HEK293 (cell line): ENCODE results near the gene PBX3.

Experiments
- CTCF ChIA-PET: fragments of 350-600 bp; formaldehyde crosslinking; extraction: SDS; loops from one replicate; lab custom pipeline; 2021; ENCODE audit warnings: antibody characterized with exemption; lab: Yijun Ruan, JAX
- POLR2A ChIA-PET: fragments of 300-600 bp; formaldehyde crosslinking; extraction: SDS; loops from one replicate; lab custom pipeline; 2020; ENCODE audit warnings: antibody characterized with exemption, inconsistent platforms; lab: Yijun Ruan, JAX
- H3K27ac ChIP-seq: fragments of 200-500 bp; sonication (Bioruptor generic); 2 replicates; pipeline ENCODE4 v1.5.1; 2014; ENCODE audit warnings: low read depth, low read length, control low read depth, inconsistent platforms; ENCODE audit errors: extremely low read depth
- H3K36me3 ChIP-seq, 2 experiments: fragments of 200-500 bp in 1 of 2; sonication (Bioruptor generic) in 1 of 2; 1 replicate in 1 of 2; 2 replicates in 1 of 2; pipeline ENCODE4 v1.5.1; 2014 to 2017; ENCODE audit warnings: inconsistent platforms in 2 of 2, low read length in 2 of 2; ENCODE audit not compliant: control insufficient read depth in 2 of 2, insufficient read depth in 1 of 2
- H3K4me1 ChIP-seq: fragments of 200-500 bp; sonication (Bioruptor generic); 2 replicates; pipeline ENCODE4 v1.5.1; 2014; ENCODE audit warnings: mild to moderate bottlenecking, low read length, inconsistent platforms; ENCODE audit not compliant: control insufficient read depth, insufficient read depth
- H3K4me3 ChIP-seq: 2 replicates; pipeline ENCODE4 v1.5.1; 2011; ENCODE audit warnings: low read depth, mild to moderate bottlenecking, control low read depth, low read length, moderate library complexity
- H3K9me3 ChIP-seq: fragments of 200-500 bp; sonication (Bioruptor generic); 2 replicates; pipeline ENCODE4 v1.5.1; 2014; ENCODE audit warnings: low read depth, low read length, inconsistent platforms; ENCODE audit not compliant: control insufficient read depth, insufficient read depth
- BCL11A ChIP-seq: fragments of 450-650 bp; formaldehyde crosslinking; IDR thresholded peaks from 2 replicates; pipeline ENCODE4 v1.5.1; 2016; ENCODE audit warnings: low read depth, missing biosample characterization, missing genetic modification characterization
- FEZF1 ChIP-seq: fragments of 450-650 bp; formaldehyde crosslinking; IDR thresholded peaks from 2 replicates; pipeline ENCODE4 v1.5.1; 2016; ENCODE audit warnings: missing biosample characterization, missing genetic modification characterization
- KLF16 ChIP-seq: fragments of 450-650 bp; formaldehyde crosslinking; IDR thresholded peaks from 2 replicates; pipeline ENCODE4 v1.5.1; 2017; ENCODE audit warnings: missing biosample characterization, missing genetic modification characterization
- OSR2 ChIP-seq: fragments of 450-650 bp; formaldehyde crosslinking; IDR thresholded peaks from 2 replicates; pipeline ENCODE4 v1.5.1; 2016; ENCODE audit warnings: missing biosample characterization, missing genetic modification characterization
- RBAK ChIP-seq: fragments of 450-650 bp; formaldehyde crosslinking; IDR thresholded peaks from 2 replicates; pipeline ENCODE4 v1.5.1; 2016; ENCODE audit warnings: missing biosample characterization, missing genetic modification characterization
- TRIM28 ChIP-seq: IDR thresholded peaks from 2 replicates; pipeline ENCODE4 v1.6.1; 2011; ENCODE audit warnings: low read length, control low read depth, borderline replicate concordance
- ZBTB17 ChIP-seq: fragments of 450-650 bp; formaldehyde crosslinking; IDR thresholded peaks from 2 replicates; pipeline ENCODE4 v1.5.1; 2016; ENCODE audit warnings: missing biosample characterization, missing genetic modification characterization
- ZBTB7A ChIP-seq: fragments of 450-650 bp; formaldehyde crosslinking; IDR thresholded peaks from 2 replicates; pipeline ENCODE4 v1.5.1; 2016; ENCODE audit warnings: low read depth, missing biosample characterization, missing genetic modification characterization
- ZNF214 ChIP-seq: fragments of 450-650 bp; formaldehyde crosslinking; IDR thresholded peaks from 2 replicates; pipeline ENCODE4 v1.5.1; 2017; ENCODE audit warnings: missing biosample characterization, mild to moderate bottlenecking, missing genetic modification characterization, borderline replicate concordance
- ZNF266 ChIP-seq: fragments of 450-650 bp; formaldehyde crosslinking; IDR thresholded peaks from 2 replicates; pipeline ENCODE4 v1.5.1; 2016; ENCODE audit warnings: missing biosample characterization, missing genetic modification characterization, low read depth
- ZNF292 ChIP-seq: fragments of 450-650 bp; formaldehyde crosslinking; IDR thresholded peaks from 2 replicates; pipeline ENCODE4 v1.5.1; 2016; ENCODE audit warnings: low read depth, missing biosample characterization, missing genetic modification characterization, borderline replicate concordance
- ZNF324 ChIP-seq: fragments of 450-650 bp; formaldehyde crosslinking; IDR thresholded peaks from 2 replicates; pipeline ENCODE4 v1.5.1; 2016; ENCODE audit warnings: missing biosample characterization, missing genetic modification characterization
- ZNF391 ChIP-seq: fragments of 450-650 bp; formaldehyde crosslinking; IDR thresholded peaks from 2 replicates; pipeline ENCODE4 v1.5.1; 2016; ENCODE audit warnings: low read depth, missing biosample characterization, missing genetic modification characterization, borderline replicate concordance
- ZNF48 ChIP-seq: fragments of 450-650 bp; formaldehyde crosslinking; IDR thresholded peaks from 2 replicates; pipeline ENCODE4 v1.5.1; 2016; ENCODE audit warnings: missing biosample characterization, missing genetic modification characterization
- ZNF521 ChIP-seq: fragments of 450-650 bp; formaldehyde crosslinking; IDR thresholded peaks from 2 replicates; pipeline ENCODE4 v1.5.1; 2017; ENCODE audit warnings: missing biosample characterization, mild to moderate bottlenecking, missing genetic modification characterization
- ZNF544 ChIP-seq: fragments of 450-650 bp; formaldehyde crosslinking; IDR thresholded peaks from 2 replicates; pipeline ENCODE4 v1.5.0; 2017; ENCODE audit warnings: missing biosample characterization, missing genetic modification characterization
- ZNF548 ChIP-seq: fragments of 450-650 bp; formaldehyde crosslinking; IDR thresholded peaks from 2 replicates; pipeline ENCODE4 v1.5.1; 2016; ENCODE audit warnings: missing biosample characterization, missing genetic modification characterization
- ZNF600 ChIP-seq: fragments of 450-650 bp; formaldehyde crosslinking; IDR thresholded peaks from 2 replicates; pipeline ENCODE4 v1.5.1; 2016; ENCODE audit warnings: missing biosample characterization, missing genetic modification characterization
- ZNF707 ChIP-seq: fragments of 450-650 bp; formaldehyde crosslinking; IDR thresholded peaks from 2 replicates; pipeline ENCODE4 v1.5.1; 2016; ENCODE audit warnings: missing biosample characterization, missing genetic modification characterization
- ZNF785 ChIP-seq: fragments of 450-650 bp; formaldehyde crosslinking; IDR thresholded peaks from 2 replicates; pipeline ENCODE4 v1.5.1; 2016; ENCODE audit warnings: missing biosample characterization, missing genetic modification characterization
- TF ChIP-seq, protein P1 (sequence below): fragments of 450-650 bp; formaldehyde crosslinking; IDR thresholded peaks from 2 replicates; pipeline ENCODE4 v1.5.1; 2017; ENCODE audit warnings: missing biosample characterization, missing genetic modification characterization
- TF ChIP-seq, protein P2 (sequence below): fragments of 450-650 bp; formaldehyde crosslinking; conservative IDR thresholded peaks from 2 replicates; pipeline ENCODE4 v1.5.1; 2016; ENCODE audit warnings: low read depth, missing biosample characterization, missing genetic modification characterization
- TF ChIP-seq, protein P3 (sequence below): fragments of 450-650 bp; formaldehyde crosslinking; IDR thresholded peaks from 2 replicates; pipeline ENCODE4 v1.5.1; 2016; ENCODE audit warnings: missing biosample characterization, missing genetic modification characterization
- TF ChIP-seq, protein P4 (sequence below): fragments of 450-650 bp; formaldehyde crosslinking; IDR thresholded peaks from 2 replicates; pipeline ENCODE4 v1.5.1; 2016; ENCODE audit warnings: missing biosample characterization, missing genetic modification characterization
- TF ChIP-seq, protein P5 (sequence below): fragments of 450-650 bp; formaldehyde crosslinking; IDR thresholded peaks from 2 replicates; pipeline ENCODE4 v1.5.1; 2016; ENCODE audit warnings: missing biosample characterization, missing genetic modification characterization

The PBX3 gene

DNA sequence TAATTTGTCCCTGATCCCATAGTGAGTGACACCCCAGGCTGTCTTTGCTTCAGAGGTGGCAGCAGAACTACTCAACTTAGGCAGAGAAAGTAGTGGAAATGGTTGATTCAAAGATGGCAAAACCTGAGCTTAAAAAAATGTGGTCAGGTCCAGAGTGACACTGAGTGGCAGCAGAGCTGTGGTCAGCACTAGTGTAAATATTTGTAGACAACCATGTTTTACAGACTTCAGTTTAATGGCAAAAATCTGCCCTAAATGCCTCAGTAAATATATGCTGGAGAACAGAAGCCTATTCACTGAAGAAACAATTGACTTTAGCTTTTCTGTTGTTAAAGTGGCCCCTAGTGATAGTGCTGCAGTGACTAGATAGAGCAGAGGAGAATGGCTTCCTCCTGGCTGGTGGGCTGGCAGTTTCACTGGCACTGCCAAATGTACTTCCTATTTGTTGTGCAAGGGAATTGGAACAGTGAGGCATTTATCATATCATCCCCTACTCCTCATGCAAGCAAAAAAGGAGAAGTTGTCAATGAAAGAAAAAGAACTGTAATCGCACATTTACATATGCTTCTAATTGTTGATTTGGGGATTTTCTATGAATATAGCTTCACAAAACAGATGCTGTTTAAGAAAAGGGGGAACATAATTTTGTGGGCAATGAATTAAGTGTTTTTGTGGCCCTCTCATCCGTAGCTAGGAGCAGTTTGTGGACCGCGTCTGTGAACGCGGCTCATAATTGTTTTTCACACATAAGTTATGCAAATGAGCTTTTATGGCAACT is 12.0 kb downstream of the PBX3 start (continued):
- TF ChIP-seq OSR2 (tag by site-specific recombination) = 0 out of 2 replicates have a peak, but pooled peaks have one; percentile 33

DNA sequence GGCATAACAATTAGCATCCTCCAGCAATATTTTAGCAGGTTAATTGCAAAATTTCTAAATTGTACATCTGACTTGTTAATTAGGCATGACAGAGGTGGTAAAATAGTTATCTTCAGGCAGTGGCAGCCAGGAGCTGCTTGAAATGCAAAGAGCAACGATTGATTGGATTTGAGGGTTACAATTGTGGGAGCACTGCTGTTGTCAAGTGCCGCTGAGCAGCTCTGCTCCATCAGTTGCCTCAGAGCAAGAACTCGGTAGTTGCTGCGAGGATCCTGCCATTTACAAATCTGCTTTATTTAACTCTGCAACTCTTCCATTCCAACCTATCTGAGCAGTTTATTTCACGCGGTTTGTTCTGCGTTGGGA is 12.6 kb downstream of the PBX3 start:
- ChIA-PET CTCF (interaction anchor here (0.6 to 1.0 kb wide), 2 partner anchors 12 to 347 kb away, joined by 3 to 5 read pairs; no protein-coding TSS in a partner anchor), POLR2A (no interaction called here)
- Histone ChIP-seq H3K9me3 (no peaks in the 10 kb centered on the region), H3K27ac (no peak overlapping the region), H3K4me1 (peaks cover 35% of the 10 kb centered on the region), H3K36me3 (peaks cover 0 to 4% of the 10 kb centered on the region in 2 experiments; a peak in 1 of 3 replicates), H3K4me3 (no peak overlapping the region)
- TF ChIP-seq ZNF548 (tag by site-specific recombination) (no peak), ZNF600 (tag by site-specific recombination) (peak; percentile 71), ZBTB17 (tag by site-specific recombination) (peak; percentile 90), ZBTB7A (tag by site-specific recombination) (no peak), ZNF544 (tag by site-specific recombination) (no peak), ZNF266 (tag by site-specific recombination) (no peak), ZNF391 (tag by site-specific recombination) (no peak), KLF16 (tag by site-specific recombination) (no peak), TRIM28 (no peak), FEZF1 (tag by site-specific recombination) (peak; percentile 27; the same call in 1 of the 2 replicates), ZNF48 (no peak), ZNF785 (no peak), ZNF521 (no peak), RBAK (tag by site-specific recombination) (no peak), ZNF292 (tag by site-specific recombination) (no peak), ZNF707 (tag by site-specific recombination) (no peak), ZNF324 (tag by site-specific recombination) (no peak), ZNF214 (tag by site-specific recombination) (no peak), BCL11A (no peak)
- TF ChIP-seq, protein P1, sequence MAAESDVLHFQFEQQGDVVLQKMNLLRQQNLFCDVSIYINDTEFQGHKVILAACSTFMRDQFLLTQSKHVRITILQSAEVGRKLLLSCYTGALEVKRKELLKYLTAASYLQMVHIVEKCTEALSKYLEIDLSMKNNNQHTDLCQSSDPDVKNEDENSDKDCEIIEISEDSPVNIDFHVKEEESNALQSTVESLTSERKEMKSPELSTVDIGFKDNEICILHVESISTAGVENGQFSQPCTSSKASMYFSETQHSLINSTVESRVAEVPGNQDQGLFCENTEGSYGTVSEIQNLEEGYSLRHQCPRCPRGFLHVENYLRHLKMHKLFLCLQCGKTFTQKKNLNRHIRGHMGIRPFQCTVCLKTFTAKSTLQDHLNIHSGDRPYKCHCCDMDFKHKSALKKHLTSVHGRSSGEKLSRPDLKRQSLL (tag by site-specific recombination) = no peak
- TF ChIP-seq, protein P2, sequence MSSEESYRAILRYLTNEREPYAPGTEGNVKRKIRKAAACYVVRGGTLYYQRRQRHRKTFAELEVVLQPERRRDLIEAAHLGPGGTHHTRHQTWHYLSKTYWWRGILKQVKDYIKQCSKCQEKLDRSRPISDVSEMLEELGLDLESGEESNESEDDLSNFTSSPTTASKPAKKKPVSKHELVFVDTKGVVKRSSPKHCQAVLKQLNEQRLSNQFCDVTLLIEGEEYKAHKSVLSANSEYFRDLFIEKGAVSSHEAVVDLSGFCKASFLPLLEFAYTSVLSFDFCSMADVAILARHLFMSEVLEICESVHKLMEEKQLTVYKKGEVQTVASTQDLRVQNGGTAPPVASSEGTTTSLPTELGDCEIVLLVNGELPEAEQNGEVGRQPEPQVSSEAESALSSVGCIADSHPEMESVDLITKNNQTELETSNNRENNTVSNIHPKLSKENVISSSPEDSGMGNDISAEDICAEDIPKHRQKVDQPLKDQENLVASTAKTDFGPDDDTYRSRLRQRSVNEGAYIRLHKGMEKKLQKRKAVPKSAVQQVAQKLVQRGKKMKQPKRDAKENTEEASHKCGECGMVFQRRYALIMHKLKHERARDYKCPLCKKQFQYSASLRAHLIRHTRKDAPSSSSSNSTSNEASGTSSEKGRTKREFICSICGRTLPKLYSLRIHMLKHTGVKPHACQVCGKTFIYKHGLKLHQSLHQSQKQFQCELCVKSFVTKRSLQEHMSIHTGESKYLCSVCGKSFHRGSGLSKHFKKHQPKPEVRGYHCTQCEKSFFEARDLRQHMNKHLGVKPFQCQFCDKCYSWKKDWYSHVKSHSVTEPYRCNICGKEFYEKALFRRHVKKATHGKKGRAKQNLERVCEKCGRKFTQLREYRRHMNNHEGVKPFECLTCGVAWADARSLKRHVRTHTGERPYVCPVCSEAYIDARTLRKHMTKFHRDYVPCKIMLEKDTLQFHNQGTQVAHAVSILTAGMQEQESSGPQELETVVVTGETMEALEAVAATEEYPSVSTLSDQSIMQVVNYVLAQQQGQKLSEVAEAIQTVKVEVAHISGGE = no peak
- TF ChIP-seq, protein P3, sequence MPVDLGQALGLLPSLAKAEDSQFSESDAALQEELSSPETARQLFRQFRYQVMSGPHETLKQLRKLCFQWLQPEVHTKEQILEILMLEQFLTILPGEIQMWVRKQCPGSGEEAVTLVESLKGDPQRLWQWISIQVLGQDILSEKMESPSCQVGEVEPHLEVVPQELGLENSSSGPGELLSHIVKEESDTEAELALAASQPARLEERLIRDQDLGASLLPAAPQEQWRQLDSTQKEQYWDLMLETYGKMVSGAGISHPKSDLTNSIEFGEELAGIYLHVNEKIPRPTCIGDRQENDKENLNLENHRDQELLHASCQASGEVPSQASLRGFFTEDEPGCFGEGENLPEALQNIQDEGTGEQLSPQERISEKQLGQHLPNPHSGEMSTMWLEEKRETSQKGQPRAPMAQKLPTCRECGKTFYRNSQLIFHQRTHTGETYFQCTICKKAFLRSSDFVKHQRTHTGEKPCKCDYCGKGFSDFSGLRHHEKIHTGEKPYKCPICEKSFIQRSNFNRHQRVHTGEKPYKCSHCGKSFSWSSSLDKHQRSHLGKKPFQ = no peak
- TF ChIP-seq, protein P4, sequence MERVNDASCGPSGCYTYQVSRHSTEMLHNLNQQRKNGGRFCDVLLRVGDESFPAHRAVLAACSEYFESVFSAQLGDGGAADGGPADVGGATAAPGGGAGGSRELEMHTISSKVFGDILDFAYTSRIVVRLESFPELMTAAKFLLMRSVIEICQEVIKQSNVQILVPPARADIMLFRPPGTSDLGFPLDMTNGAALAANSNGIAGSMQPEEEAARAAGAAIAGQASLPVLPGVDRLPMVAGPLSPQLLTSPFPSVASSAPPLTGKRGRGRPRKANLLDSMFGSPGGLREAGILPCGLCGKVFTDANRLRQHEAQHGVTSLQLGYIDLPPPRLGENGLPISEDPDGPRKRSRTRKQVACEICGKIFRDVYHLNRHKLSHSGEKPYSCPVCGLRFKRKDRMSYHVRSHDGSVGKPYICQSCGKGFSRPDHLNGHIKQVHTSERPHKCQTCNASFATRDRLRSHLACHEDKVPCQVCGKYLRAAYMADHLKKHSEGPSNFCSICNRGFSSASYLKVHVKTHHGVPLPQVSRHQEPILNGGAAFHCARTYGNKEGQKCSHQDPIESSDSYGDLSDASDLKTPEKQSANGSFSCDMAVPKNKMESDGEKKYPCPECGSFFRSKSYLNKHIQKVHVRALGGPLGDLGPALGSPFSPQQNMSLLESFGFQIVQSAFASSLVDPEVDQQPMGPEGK (tag by site-specific recombination) = no peak
- TF ChIP-seq, protein P5, sequence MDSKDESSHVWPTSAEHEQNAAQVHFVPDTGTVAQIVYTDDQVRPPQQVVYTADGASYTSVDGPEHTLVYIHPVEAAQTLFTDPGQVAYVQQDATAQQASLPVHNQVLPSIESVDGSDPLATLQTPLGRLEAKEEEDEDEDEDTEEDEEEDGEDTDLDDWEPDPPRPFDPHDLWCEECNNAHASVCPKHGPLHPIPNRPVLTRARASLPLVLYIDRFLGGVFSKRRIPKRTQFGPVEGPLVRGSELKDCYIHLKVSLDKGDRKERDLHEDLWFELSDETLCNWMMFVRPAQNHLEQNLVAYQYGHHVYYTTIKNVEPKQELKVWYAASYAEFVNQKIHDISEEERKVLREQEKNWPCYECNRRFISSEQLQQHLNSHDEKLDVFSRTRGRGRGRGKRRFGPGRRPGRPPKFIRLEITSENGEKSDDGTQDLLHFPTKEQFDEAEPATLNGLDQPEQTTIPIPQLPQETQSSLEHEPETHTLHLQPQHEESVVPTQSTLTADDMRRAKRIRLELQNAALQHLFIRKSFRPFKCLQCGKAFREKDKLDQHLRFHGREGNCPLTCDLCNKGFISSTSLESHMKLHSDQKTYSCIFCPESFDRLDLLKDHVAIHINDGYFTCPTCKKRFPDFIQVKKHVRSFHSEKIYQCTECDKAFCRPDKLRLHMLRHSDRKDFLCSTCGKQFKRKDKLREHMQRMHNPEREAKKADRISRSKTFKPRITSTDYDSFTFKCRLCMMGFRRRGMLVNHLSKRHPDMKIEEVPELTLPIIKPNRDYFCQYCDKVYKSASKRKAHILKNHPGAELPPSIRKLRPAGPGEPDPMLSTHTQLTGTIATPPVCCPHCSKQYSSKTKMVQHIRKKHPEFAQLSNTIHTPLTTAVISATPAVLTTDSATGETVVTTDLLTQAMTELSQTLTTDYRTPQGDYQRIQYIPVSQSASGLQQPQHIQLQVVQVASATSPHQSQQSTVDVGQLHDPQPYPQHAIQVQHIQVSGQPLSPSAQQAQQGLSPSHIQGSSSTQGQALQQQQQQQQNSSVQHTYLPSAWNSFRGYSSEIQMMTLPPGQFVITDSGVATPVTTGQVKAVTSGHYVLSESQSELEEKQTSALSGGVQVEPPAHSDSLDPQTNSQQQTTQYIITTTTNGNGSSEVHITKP = no peak
